ENCODE measurements around the gene EGLN2. TPM values are rescaled to one million over a fixed set of nuclear protein-coding genes. Genes with fewer than 3 reads are reported as not detected.

EGLN2 gene
- 55.3 and 73.3 TPM in 2 replicates for total RNA-seq (2012; rRNA removed)

- H3K27me3 ChIP-seq (ENCODE audit: control insufficient read depth, insufficient read depth, low read length): no peaks in the 10 kb centered on the region
- peak within 1 kb of the TSS; percentile 95 for H3K4me2 ChIP-seq (ENCODE audit: low read length)
- H3K4me3 ChIP-seq (ENCODE audit: low read length): peak within 1 kb of the TSS; percentile 98
- peaks cover 37% of the 10 kb centered on the region for H3K36me3 ChIP-seq (ENCODE audit: insufficient read depth, low read length)
- peaks cover 44% of the 10 kb centered on the region for H3K4me1 ChIP-seq (ENCODE audit: control insufficient read depth, insufficient read depth, low read length)
- peak within 1 kb of the TSS; percentile 94 for H3K9ac ChIP-seq (ENCODE audit: low read depth, low read length)
- no peaks in the 10 kb centered on the region for H3K9me3 ChIP-seq (replicated peaks; ENCODE audit: low read length)
These were observed at the start of gene EGLN2 for GRCh38 chr19:40798683-40799557. EGLN2 (plus strand) TSS chr19:40799191; CDS start chr19:40800573, 1,382 bp downstream.

GRCh38 chr19:40750058-40750873 is 48.7 kb upstream of the EGLN2 start, which contains the start of gene ACTMAP:
ACTMAP (minus strand) TSS chr19:40750477; CDS start chr19:40749803, 674 bp downstream.
- Histone ChIP-seq H3K4me1 (ENCODE audit: control insufficient read depth, insufficient read depth, low read length) (peaks cover 32% of the 10 kb centered on the region), H3K4me3 (ENCODE audit: low read length) (peak within 1 kb of the TSS; percentile 90), H3K36me3 (ENCODE audit: insufficient read depth, low read length) (peaks cover 16% of the 10 kb centered on the region)

GRCh38 chr19:40750874-40751537 is 48.0 kb upstream of the EGLN2 start, which contains the start of gene SNRPA:
SNRPA (plus strand) TSS chr19:40751203; CDS start chr19:40751409, 206 bp downstream.
- Histone ChIP-seq H3K9ac (ENCODE audit: low read depth, low read length) (peak within 1 kb of the TSS; percentile 96), H3K4me2 (ENCODE audit: low read length) (peak within 1 kb of the TSS; percentile 99), H3K36me3 (ENCODE audit: insufficient read depth, low read length) (peaks cover 23% of the 10 kb centered on the region), H3K4me3 (ENCODE audit: low read length) (peak within 1 kb of the TSS; percentile 90), H3K9me3 (replicated peaks; ENCODE audit: low read length) (no peaks in the 10 kb centered on the region), H3K4me1 (ENCODE audit: control insufficient read depth, insufficient read depth, low read length) (peaks cover 29% of the 10 kb centered on the region), H3K27me3 (ENCODE audit: control insufficient read depth, insufficient read depth, low read length) (no peaks in the 10 kb centered on the region)

More at GRCh38 chr19:40750058-40750873, 48.7 kb upstream of the EGLN2 start, which contains the start of gene ACTMAP:
- Histone ChIP-seq H3K27me3 (ENCODE audit: control insufficient read depth, insufficient read depth, low read length) (no peaks in the 10 kb centered on the region), H3K4me2 (ENCODE audit: low read length) (peak within 1 kb of the TSS; percentile 99), H3K9ac (ENCODE audit: low read depth, low read length) (peak within 1 kb of the TSS; percentile 96), H3K9me3 (replicated peaks; ENCODE audit: low read length) (no peaks in the 10 kb centered on the region)

- Histone ChIP-seq H3K4me3 (ENCODE audit: low read length) (peak overlapping the region; percentile 90), H3K9me3 (replicated peaks; ENCODE audit: low read length) (no peaks in the 10 kb centered on the region), H3K36me3 (ENCODE audit: insufficient read depth, low read length) (peaks cover 33% of the 10 kb centered on the region), H3K9ac (ENCODE audit: low read depth, low read length) (peak overlapping the region; percentile 96), H3K4me1 (ENCODE audit: control insufficient read depth, insufficient read depth, low read length) (peaks cover 29% of the 10 kb centered on the region), H3K4me2 (ENCODE audit: low read length) (peak overlapping the region; percentile 96), H3K27me3 (ENCODE audit: control insufficient read depth, insufficient read depth, low read length) (no peaks in the 10 kb centered on the region)
These were observed 46.7 kb upstream of the EGLN2 start for GRCh38 chr19:40752257-40752781.

GRCh38 chr19:40754611-40755247 is 44.3 kb upstream of the EGLN2 start:
- peaks cover 48% of the 10 kb centered on the region for H3K36me3 ChIP-seq (ENCODE audit: insufficient read depth, low read length)
- H3K4me3 ChIP-seq (ENCODE audit: low read length): no peak overlapping the region
- H3K4me2 ChIP-seq (ENCODE audit: low read length): peak overlapping the region; percentile 34
- H3K27me3 ChIP-seq (ENCODE audit: control insufficient read depth, insufficient read depth, low read length): no peaks in the 10 kb centered on the region
- H3K4me1 ChIP-seq (ENCODE audit: control insufficient read depth, insufficient read depth, low read length): peaks cover 23% of the 10 kb centered on the region
- H3K9me3 ChIP-seq (replicated peaks; ENCODE audit: low read length): no peaks in the 10 kb centered on the region
- no peak overlapping the region for H3K9ac ChIP-seq (ENCODE audit: low read depth, low read length)

- no peak overlapping the region for H3K9ac ChIP-seq (ENCODE audit: low read depth, low read length)
- peaks cover 53% of the 10 kb centered on the region for H3K36me3 ChIP-seq (ENCODE audit: insufficient read depth, low read length)
- peaks cover 18% of the 10 kb centered on the region for H3K4me1 ChIP-seq (ENCODE audit: control insufficient read depth, insufficient read depth, low read length)
- no peak overlapping the region for H3K4me3 ChIP-seq (ENCODE audit: low read length)
- no peaks in the 10 kb centered on the region for H3K9me3 ChIP-seq (replicated peaks; ENCODE audit: low read length)
- H3K4me2 ChIP-seq (ENCODE audit: low read length): no peak overlapping the region
- no peaks in the 10 kb centered on the region for H3K27me3 ChIP-seq (ENCODE audit: control insufficient read depth, insufficient read depth, low read length)
These were observed 43.8 kb upstream of the EGLN2 start for GRCh38 chr19:40755248-40755624.

DNA sequence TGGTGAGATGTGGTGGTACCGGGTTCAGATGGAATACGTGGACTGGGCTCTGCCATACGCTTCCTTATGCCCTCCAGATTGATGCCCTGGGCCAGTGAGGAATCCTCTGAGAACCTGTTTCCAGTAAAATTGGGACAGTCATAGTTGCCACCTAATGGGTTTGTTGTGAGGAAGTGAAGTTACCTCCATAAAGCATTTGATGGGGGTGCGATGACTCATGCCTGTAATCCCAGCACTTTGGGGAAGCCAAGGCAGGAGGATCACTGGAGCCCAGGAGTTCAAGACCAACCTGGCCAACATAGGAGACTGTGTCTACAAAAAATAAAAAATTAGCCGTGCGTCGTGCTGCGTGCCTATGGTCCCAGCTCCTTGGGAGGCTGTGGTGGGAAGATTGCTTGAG is 43.2 kb upstream of the EGLN2 start:
- Histone ChIP-seq H3K27me3 (ENCODE audit: control insufficient read depth, insufficient read depth, low read length) (no peaks in the 10 kb centered on the region), H3K4me3 (ENCODE audit: low read length) (no peak overlapping the region), H3K9ac (ENCODE audit: low read depth, low read length) (no peak overlapping the region), H3K9me3 (replicated peaks; ENCODE audit: low read length) (no peaks in the 10 kb centered on the region), H3K4me2 (ENCODE audit: low read length) (no peak overlapping the region), H3K4me1 (ENCODE audit: control insufficient read depth, insufficient read depth, low read length) (peaks cover 18% of the 10 kb centered on the region), H3K36me3 (ENCODE audit: insufficient read depth, low read length) (peaks cover 59% of the 10 kb centered on the region)

GRCh38 chr19:40756502-40757110 is 42.4 kb upstream of the EGLN2 start:
- peaks cover 18% of the 10 kb centered on the region for H3K4me1 ChIP-seq (ENCODE audit: control insufficient read depth, insufficient read depth, low read length)
- H3K4me2 ChIP-seq (ENCODE audit: low read length): no peak overlapping the region
- no peak overlapping the region for H3K9ac ChIP-seq (ENCODE audit: low read depth, low read length)
- H3K4me3 ChIP-seq (ENCODE audit: low read length): no peak overlapping the region
- H3K9me3 ChIP-seq (replicated peaks; ENCODE audit: low read length): no peaks in the 10 kb centered on the region
- H3K27me3 ChIP-seq (ENCODE audit: control insufficient read depth, insufficient read depth, low read length): no peaks in the 10 kb centered on the region
- peaks cover 67% of the 10 kb centered on the region for H3K36me3 ChIP-seq (ENCODE audit: insufficient read depth, low read length)

GRCh38 chr19:40758491-40758890 is 40.5 kb upstream of the EGLN2 start:
- Histone ChIP-seq H3K9me3 (replicated peaks; ENCODE audit: low read length) (no peaks in the 10 kb centered on the region), H3K4me2 (ENCODE audit: low read length) (no peak overlapping the region), H3K4me1 (ENCODE audit: control insufficient read depth, insufficient read depth, low read length) (peaks cover 9% of the 10 kb centered on the region), H3K9ac (ENCODE audit: low read depth, low read length) (no peak overlapping the region), H3K27me3 (ENCODE audit: control insufficient read depth, insufficient read depth, low read length) (no peaks in the 10 kb centered on the region), H3K4me3 (ENCODE audit: low read length) (no peak overlapping the region), H3K36me3 (ENCODE audit: insufficient read depth, low read length) (peaks cover 82% of the 10 kb centered on the region)

GRCh38 chr19:40759352-40759751 is 39.6 kb upstream of the EGLN2 start:
- no peak overlapping the region for H3K4me3 ChIP-seq (ENCODE audit: low read length)
- peaks cover 86% of the 10 kb centered on the region for H3K36me3 ChIP-seq (ENCODE audit: insufficient read depth, low read length)
- H3K9ac ChIP-seq (ENCODE audit: low read depth, low read length): no peak overlapping the region
- no peaks in the 10 kb centered on the region for H3K27me3 ChIP-seq (ENCODE audit: control insufficient read depth, insufficient read depth, low read length)
- no peaks in the 10 kb centered on the region for H3K9me3 ChIP-seq (replicated peaks; ENCODE audit: low read length)
- no peak overlapping the region for H3K4me2 ChIP-seq (ENCODE audit: low read length)
- peaks cover 5% of the 10 kb centered on the region for H3K4me1 ChIP-seq (ENCODE audit: control insufficient read depth, insufficient read depth, low read length)
